Type B pancreatic cell (in vitro differentiated cells): ENCODE data around the gene RACGAP1. TPM values are rescaled to one million over a fixed set of nuclear protein-coding genes. Genes with fewer than 3 reads are reported as not detected.

ENCODE experiments used
- DNase-seq: peaks from one replicate; pipeline ENCODE4 v3.0.0; 2021; ENCODE audit warnings: mixed read lengths; ENCODE audit not compliant: unreplicated experiment; ENCODE audit errors: extremely low spot score
- H3K27ac Mint-ChIP-seq: 2 replicates; pipeline ENCODE4 v1.8.0; 2021; ENCODE audit warnings: mild to moderate bottlenecking, mixed read lengths
- H3K27me3 Mint-ChIP-seq: 2 replicates; pipeline ENCODE4 v1.8.0; 2021; ENCODE audit warnings: mixed read lengths
- H3K36me3 Mint-ChIP-seq: 2 replicates; pipeline ENCODE4 v1.8.0; 2021; ENCODE audit warnings: mixed read lengths
- H3K4me1 Mint-ChIP-seq: one replicate; pipeline ENCODE4 v1.8.0; 2021; ENCODE audit warnings: mixed read lengths; ENCODE audit not compliant: unreplicated experiment
- H3K4me3 Mint-ChIP-seq: 2 replicates; pipeline ENCODE4 v1.8.0; 2021; ENCODE audit warnings: mild to moderate bottlenecking, mixed read lengths
- H3K9me3 Mint-ChIP-seq: 2 replicates; pipeline ENCODE4 v1.8.0; 2021; ENCODE audit warnings: mixed read lengths
- CTCF ChIP-seq: fragments of 200-600 bp; sonication (generic); conservative IDR thresholded peaks from 2 replicates; pipeline ENCODE4 v1.5.0; 2021; ENCODE audit warnings: antibody characterized with exemption, mild to moderate bottlenecking
- total RNA-seq: library from RNA; stranded (reverse); gene quantifications from 2 replicates; pipeline ENCODE4 v1.2.1, GENCODE V29; 2021; ENCODE audit warnings: low replicate concordance

The RACGAP1 gene
- total RNA-seq, 1 donor from 2014 or later = 70.6 TPM

- H3K27ac Mint-ChIP-seq = no peak overlapping the region
- no peaks in the 10 kb centered on the region for H3K4me1 Mint-ChIP-seq
- peaks cover 29% of the 10 kb centered on the region for H3K27me3 Mint-ChIP-seq
- no peak for DNase-seq
- no peak for TF ChIP-seq CTCF
- H3K9me3 Mint-ChIP-seq = no peaks in the 10 kb centered on the region
- H3K4me3 Mint-ChIP-seq = no peak overlapping the region
- H3K36me3 Mint-ChIP-seq = peaks cover 7% of the 10 kb centered on the region
These were observed 37.6 kb upstream of the RACGAP1 start for GRCh38 chr12:50062728-50063460.

- Mint-ChIP-seq H3K4me3 (no peak overlapping the region), H3K27ac (no peak overlapping the region), H3K36me3 (peaks cover 7% of the 10 kb centered on the region), H3K4me1 (peaks cover 1% of the 10 kb centered on the region), H3K9me3 (no peaks in the 10 kb centered on the region), H3K27me3 (peaks cover 30% of the 10 kb centered on the region)
- no peak for DNase-seq
- TF ChIP-seq CTCF = no peak
These were observed 36.8 kb upstream of the RACGAP1 start for GRCh38 chr12:50061946-50062686.

- no peak for DNase-seq
- H3K27ac Mint-ChIP-seq = no peak overlapping the region
- H3K4me3 Mint-ChIP-seq = peak overlapping the region; percentile 22
- H3K9me3 Mint-ChIP-seq = no peaks in the 10 kb centered on the region
- peaks cover 39% of the 10 kb centered on the region for H3K27me3 Mint-ChIP-seq
- peaks cover 7% of the 10 kb centered on the region for H3K36me3 Mint-ChIP-seq
- H3K4me1 Mint-ChIP-seq = peaks cover 11% of the 10 kb centered on the region
- no peak for TF ChIP-seq CTCF
These were observed 35.9 kb upstream of the RACGAP1 start for GRCh38 chr12:50061171-50061570.

- peaks cover 18% of the 10 kb centered on the region for H3K4me1 Mint-ChIP-seq
- no peak for DNase-seq
- no peaks in the 10 kb centered on the region for H3K9me3 Mint-ChIP-seq
- peak overlapping the region; percentile 41 for H3K27ac Mint-ChIP-seq
- H3K27me3 Mint-ChIP-seq = peaks cover 48% of the 10 kb centered on the region
- H3K36me3 Mint-ChIP-seq = peaks cover 7% of the 10 kb centered on the region
- TF ChIP-seq CTCF = no peak
- H3K4me3 Mint-ChIP-seq = peak overlapping the region; percentile 60
These were observed 34.8 kb upstream of the RACGAP1 start for GRCh38 chr12:50060120-50060468.

DNA sequence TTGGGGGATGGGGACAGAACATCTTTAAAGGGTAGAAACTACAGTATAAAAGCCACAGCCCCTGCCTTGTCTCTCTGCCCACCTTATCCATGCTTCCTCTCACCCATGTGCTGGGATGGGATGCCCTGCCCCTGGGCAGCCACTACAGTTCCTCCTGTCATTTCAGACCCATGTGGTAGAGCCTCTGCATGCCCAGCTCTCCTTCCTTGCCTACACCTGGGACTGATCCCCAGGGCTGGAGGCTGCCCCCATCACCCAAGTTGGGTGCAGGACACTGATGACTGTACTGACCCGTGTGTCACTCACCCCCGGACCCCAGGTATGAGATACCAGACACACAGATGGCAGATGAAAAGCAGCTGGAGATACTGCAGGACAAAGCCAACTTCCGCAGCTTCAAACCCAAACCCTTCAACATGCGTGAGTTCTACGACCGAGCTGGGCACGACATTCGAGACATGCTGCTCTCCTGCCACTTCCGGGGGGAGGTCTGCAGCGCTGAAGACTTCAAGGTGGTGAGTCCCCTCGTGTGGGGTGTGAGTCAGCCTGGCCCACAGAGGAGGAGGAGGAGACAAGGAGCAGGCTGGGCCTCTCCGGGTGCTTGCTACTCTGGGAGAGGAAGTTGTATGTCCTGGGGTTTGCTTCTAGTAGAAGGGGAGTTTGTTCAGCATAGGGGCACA is 34.3 kb upstream of the RACGAP1 start:
- Mint-ChIP-seq H3K4me3 (peak overlapping the region; percentile 71), H3K9me3 (no peaks in the 10 kb centered on the region), H3K36me3 (peaks cover 7% of the 10 kb centered on the region), H3K27me3 (peaks cover 48% of the 10 kb centered on the region), H3K27ac (peak overlapping the region; percentile 41), H3K4me1 (peaks cover 18% of the 10 kb centered on the region)
- no peak for TF ChIP-seq CTCF
- no peak for DNase-seq
